Measurements from ENCODE around the gene DUSP8.

DNA sequence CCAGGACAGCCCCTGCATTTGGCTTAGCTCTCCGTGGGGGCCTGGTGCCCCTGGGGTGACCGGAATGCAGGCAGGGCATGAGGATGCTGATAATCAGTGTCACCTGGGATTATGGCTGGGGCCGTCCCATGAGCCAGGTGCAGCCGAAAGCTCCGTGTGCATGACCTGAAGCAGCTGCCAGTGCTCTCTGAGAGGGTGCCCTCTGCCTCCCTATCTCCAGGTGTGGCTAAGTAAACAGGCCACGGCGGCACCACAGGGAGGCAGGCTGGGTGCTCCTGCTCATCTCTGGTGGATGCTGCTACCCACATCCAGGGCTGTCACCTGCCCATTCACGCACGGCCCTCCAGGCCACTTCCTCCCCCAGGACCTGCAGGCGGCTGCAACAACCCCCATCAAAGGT is 29.8 kb downstream of the DUSP8 start:
- TF ChIP-seq EZH2phosphoT487 (IDR thresholded peaks at IDR 0.05; ENCODE audit: borderline replicate concordance) (no peak), POLR2A (IDR thresholded peaks at IDR 0.05; ENCODE audit: borderline replicate concordance, extremely low read depth, insufficient read depth, insufficient read length) (no peak), EZH2 (IDR thresholded peaks at IDR 0.05) (no peak), SP1 (IDR thresholded peaks at IDR 0.05; ENCODE audit: low read depth) (no peak), YY1 (IDR thresholded peaks at IDR 0.05; ENCODE audit: extremely low read depth, insufficient replicate concordance, low read depth, low read length) (no peak), ELF1 (IDR thresholded peaks at IDR 0.05; ENCODE audit: borderline replicate concordance, low read depth) (no peak), POLR2AphosphoS5 (IDR thresholded peaks at IDR 0.05; ENCODE audit: low read depth, low read length) (no peak), TCF7L2 (IDR thresholded peaks at IDR 0.05; ENCODE audit: borderline replicate concordance, extremely low read depth, insufficient read depth, insufficient read length) (no peak), JUND (IDR thresholded peaks at IDR 0.05) (no peak), SIN3A (IDR thresholded peaks at IDR 0.05; ENCODE audit: low read depth) (no peak)
- TF ChIP-seq, protein P1, sequence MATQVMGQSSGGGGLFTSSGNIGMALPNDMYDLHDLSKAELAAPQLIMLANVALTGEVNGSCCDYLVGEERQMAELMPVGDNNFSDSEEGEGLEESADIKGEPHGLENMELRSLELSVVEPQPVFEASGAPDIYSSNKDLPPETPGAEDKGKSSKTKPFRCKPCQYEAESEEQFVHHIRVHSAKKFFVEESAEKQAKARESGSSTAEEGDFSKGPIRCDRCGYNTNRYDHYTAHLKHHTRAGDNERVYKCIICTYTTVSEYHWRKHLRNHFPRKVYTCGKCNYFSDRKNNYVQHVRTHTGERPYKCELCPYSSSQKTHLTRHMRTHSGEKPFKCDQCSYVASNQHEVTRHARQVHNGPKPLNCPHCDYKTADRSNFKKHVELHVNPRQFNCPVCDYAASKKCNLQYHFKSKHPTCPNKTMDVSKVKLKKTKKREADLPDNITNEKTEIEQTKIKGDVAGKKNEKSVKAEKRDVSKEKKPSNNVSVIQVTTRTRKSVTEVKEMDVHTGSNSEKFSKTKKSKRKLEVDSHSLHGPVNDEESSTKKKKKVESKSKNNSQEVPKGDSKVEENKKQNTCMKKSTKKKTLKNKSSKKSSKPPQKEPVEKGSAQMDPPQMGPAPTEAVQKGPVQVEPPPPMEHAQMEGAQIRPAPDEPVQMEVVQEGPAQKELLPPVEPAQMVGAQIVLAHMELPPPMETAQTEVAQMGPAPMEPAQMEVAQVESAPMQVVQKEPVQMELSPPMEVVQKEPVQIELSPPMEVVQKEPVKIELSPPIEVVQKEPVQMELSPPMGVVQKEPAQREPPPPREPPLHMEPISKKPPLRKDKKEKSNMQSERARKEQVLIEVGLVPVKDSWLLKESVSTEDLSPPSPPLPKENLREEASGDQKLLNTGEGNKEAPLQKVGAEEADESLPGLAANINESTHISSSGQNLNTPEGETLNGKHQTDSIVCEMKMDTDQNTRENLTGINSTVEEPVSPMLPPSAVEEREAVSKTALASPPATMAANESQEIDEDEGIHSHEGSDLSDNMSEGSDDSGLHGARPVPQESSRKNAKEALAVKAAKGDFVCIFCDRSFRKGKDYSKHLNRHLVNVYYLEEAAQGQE (IDR thresholded peaks at IDR 0.05; ENCODE audit: low read depth) = no peak
- TF ChIP-seq, protein P2, sequence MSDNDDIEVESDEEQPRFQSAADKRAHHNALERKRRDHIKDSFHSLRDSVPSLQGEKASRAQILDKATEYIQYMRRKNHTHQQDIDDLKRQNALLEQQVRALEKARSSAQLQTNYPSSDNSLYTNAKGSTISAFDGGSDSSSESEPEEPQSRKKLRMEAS (IDR thresholded peaks at IDR 0.05) = no peak
- TF ChIP-seq, protein P3, sequence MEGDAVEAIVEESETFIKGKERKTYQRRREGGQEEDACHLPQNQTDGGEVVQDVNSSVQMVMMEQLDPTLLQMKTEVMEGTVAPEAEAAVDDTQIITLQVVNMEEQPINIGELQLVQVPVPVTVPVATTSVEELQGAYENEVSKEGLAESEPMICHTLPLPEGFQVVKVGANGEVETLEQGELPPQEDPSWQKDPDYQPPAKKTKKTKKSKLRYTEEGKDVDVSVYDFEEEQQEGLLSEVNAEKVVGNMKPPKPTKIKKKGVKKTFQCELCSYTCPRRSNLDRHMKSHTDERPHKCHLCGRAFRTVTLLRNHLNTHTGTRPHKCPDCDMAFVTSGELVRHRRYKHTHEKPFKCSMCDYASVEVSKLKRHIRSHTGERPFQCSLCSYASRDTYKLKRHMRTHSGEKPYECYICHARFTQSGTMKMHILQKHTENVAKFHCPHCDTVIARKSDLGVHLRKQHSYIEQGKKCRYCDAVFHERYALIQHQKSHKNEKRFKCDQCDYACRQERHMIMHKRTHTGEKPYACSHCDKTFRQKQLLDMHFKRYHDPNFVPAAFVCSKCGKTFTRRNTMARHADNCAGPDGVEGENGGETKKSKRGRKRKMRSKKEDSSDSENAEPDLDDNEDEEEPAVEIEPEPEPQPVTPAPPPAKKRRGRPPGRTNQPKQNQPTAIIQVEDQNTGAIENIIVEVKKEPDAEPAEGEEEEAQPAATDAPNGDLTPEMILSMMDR (IDR thresholded peaks at IDR 0.05 in 2 of 3, conservative IDR thresholded peaks at IDR 0.05 in 1 of 3; ENCODE audit: borderline replicate concordance in 1 of 3, insufficient read depth in 1 of 3, low read depth in 2 of 3, low read length in 2 of 3) = no peak
- TF ChIP-seq, protein P4, sequence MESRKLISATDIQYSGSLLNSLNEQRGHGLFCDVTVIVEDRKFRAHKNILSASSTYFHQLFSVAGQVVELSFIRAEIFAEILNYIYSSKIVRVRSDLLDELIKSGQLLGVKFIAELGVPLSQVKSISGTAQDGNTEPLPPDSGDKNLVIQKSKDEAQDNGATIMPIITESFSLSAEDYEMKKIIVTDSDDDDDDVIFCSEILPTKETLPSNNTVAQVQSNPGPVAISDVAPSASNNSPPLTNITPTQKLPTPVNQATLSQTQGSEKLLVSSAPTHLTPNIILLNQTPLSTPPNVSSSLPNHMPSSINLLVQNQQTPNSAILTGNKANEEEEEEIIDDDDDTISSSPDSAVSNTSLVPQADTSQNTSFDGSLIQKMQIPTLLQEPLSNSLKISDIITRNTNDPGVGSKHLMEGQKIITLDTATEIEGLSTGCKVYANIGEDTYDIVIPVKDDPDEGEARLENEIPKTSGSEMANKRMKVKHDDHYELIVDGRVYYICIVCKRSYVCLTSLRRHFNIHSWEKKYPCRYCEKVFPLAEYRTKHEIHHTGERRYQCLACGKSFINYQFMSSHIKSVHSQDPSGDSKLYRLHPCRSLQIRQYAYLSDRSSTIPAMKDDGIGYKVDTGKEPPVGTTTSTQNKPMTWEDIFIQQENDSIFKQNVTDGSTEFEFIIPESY (IDR thresholded peaks at IDR 0.05; ENCODE audit: extremely low read depth, insufficient replicate concordance, low read length) = no peak

Measured in HCT116 (cell line).